ENCODE data around the gene GADL1.

GADL1 gene

GRCh38 chr3:30932513-30933098, 38.1 kb upstream of the GADL1 start:
- DNase-seq (ENCODE audit: low read depth in 1 of 2, low spot score in 1 of 2), result no peak
- no peak overlapping the region for H3K27ac ChIP-seq (replicated peaks)
- TF ChIP-seq CTCF (IDR thresholded peaks at IDR 0.05; ENCODE audit: insufficient read depth, low read length) (no peak), SPI1 (IDR thresholded peaks at IDR 0.05; ENCODE audit: borderline replicate concordance, low read depth) (no peak), REST (IDR thresholded peaks at IDR 0.05; ENCODE audit: insufficient replicate concordance, low read depth) (no peak), POLR2AphosphoS5 (IDR thresholded peaks at IDR 0.05; ENCODE audit: low read depth) (no peak), GABPA (IDR thresholded peaks at IDR 0.05; ENCODE audit: low read depth) (no peak)
- H3K27me3 ChIP-seq (ENCODE audit: insufficient read depth, poor library complexity, severe bottlenecking), result no peaks in the 10 kb centered on the region
- H3K4me3 ChIP-seq (replicated peaks; ENCODE audit: insufficient read depth, low read length), result no peak overlapping the region

GRCh38 chr3:30924763-30925162, 30.3 kb upstream of the GADL1 start:
- TF ChIP-seq CTCF (IDR thresholded peaks at IDR 0.05; ENCODE audit: insufficient read depth, low read length), result no peak
- no peak for TF ChIP-seq POLR2AphosphoS5 (IDR thresholded peaks at IDR 0.05; ENCODE audit: low read depth)
- no peak for TF ChIP-seq SPI1 (IDR thresholded peaks at IDR 0.05; ENCODE audit: borderline replicate concordance, low read depth)
- no peak for TF ChIP-seq GABPA (IDR thresholded peaks at IDR 0.05; ENCODE audit: low read depth)
- TF ChIP-seq REST (IDR thresholded peaks at IDR 0.05; ENCODE audit: insufficient replicate concordance, low read depth), result no peak
- no peak for DNase-seq (ENCODE audit: low read depth in 1 of 2, low spot score in 1 of 2)
- no peak overlapping the region for H3K4me3 ChIP-seq (replicated peaks; ENCODE audit: insufficient read depth, low read length)
- no peaks in the 10 kb centered on the region for H3K27me3 ChIP-seq (ENCODE audit: insufficient read depth, poor library complexity, severe bottlenecking)
- no peak overlapping the region for H3K27ac ChIP-seq (replicated peaks)

GRCh38 chr3:30919564-30919963, 25.1 kb upstream of the GADL1 start:
- Histone ChIP-seq H3K27me3 (ENCODE audit: insufficient read depth, poor library complexity, severe bottlenecking) (no peaks in the 10 kb centered on the region), H3K4me3 (replicated peaks; ENCODE audit: insufficient read depth, low read length) (no peak overlapping the region), H3K27ac (replicated peaks) (no peak overlapping the region)
- TF ChIP-seq REST (IDR thresholded peaks at IDR 0.05; ENCODE audit: insufficient replicate concordance, low read depth), result no peak
- no peak for TF ChIP-seq CTCF (IDR thresholded peaks at IDR 0.05; ENCODE audit: insufficient read depth, low read length)
- TF ChIP-seq SPI1 (IDR thresholded peaks at IDR 0.05; ENCODE audit: borderline replicate concordance, low read depth), result no peak
- TF ChIP-seq GABPA (IDR thresholded peaks at IDR 0.05; ENCODE audit: low read depth), result no peak
- no peak for TF ChIP-seq POLR2AphosphoS5 (IDR thresholded peaks at IDR 0.05; ENCODE audit: low read depth)
- no peak for DNase-seq (ENCODE audit: low read depth in 1 of 2, low spot score in 1 of 2)

Data from HL-60 (cell line).